GM18526 (cell line): ENCODE measurements around the gene C1orf174.

ENCODE experiments used
- POLR2A ChIP-seq: IDR thresholded peaks from 3 replicates; pipeline ENCODE4 v1.6.1; 2011; ENCODE audit not compliant: insufficient read length; ENCODE audit errors: extremely low read depth

The C1orf174 gene

DNA sequence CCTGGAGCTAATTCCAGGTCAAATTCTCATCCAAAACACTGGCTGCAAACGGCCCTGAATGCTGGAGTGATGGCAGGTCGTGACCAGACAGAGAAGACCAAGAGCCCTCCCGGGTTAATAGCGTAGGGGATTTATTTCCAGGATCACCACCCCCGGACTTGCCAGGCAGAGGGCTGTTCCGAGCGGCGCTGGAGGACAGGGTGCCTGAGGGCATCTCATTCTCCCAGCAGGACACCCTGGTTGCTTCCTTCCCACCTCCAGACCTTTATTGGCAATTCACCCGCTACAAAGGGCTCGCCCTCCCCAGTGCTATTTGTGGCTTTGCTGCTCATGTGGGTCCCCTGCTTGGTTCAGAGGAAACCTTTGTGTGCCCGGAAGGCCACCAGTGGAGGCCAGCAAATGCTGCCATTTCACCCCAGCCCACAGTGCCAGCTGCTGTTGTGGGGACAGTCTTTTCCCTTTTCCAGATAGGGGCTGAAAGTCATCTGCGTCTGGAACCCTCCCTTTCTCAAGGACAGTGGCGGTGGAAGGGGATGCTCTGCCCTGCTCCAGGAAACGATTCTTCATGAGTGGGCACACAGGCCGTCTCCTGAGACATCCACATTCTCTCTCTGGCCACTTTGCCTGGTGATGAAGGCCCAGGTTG lies 19.0 kb upstream of the C1orf174 start:
- no peak for TF ChIP-seq POLR2A

DNA sequence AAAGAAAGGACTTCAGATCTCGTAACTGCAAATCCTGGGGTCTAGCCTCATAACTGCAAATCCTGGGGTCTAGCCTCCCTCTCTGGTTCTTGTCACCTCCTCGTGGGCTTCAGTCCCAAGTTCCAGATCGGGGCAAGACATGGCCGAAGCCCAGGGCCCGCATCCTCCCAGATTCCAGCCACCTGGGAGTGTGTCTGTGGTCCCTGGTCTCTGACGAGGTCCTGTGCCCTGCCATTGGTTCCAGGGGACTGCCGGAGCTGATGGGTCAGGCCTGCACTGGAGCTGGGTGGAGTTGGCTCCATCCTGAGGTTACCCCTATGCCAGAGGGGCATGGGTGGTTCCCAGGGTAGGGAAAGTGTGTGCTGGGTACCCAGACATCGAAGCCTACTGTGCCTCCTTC lies 17.7 kb upstream of the C1orf174 start:
- TF ChIP-seq POLR2A = no peak

DNA sequence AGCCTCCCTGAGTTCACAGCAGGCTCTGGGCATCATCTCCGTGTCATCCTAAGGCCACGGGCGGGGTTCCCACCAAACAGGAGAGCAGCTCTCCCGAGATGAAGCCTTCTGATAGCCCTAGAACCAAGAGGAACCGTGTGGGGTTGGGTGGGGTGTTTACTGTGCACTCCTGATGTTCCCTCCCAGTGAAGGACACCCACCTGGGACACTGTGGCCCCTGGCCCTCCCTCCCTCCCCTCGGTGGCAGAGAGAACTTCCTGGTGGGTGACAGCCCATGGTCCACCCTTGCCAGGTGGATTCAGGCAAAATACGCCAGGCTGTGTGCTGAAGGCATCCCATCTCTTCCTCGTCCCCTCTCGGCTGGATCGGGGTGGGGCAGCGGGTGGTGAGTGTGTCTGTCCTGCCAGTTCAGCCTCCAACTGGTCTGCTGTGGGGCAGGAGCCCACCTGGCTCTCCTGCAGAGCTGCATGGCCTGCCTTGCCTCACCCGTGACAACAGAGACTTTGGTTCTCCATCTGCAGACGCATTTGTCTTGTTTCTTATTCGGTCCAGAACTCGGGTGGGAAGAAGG lies 15.6 kb upstream of the C1orf174 start:
- TF ChIP-seq POLR2A = no peak

DNA sequence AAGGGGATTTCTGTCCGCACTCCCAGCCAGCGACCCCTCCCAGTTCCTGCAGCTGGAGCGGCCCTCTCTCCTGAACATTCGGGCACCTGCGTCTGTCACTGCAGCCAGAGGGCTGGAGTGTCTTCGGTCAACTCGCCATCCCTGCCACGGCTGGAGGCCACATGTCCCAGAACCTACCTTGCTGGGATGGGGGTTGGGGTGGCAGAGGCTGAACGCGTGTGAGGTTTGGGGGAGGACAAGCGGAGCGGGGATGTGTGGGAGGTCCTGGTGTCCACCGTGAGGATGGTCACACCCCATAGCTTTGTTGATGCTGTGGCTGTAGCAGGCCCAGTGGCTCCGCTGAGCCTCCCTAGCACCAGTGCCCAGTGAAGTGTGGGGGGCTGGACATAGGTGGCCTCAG lies 14.8 kb upstream of the C1orf174 start:
- TF ChIP-seq POLR2A = no peak

DNA sequence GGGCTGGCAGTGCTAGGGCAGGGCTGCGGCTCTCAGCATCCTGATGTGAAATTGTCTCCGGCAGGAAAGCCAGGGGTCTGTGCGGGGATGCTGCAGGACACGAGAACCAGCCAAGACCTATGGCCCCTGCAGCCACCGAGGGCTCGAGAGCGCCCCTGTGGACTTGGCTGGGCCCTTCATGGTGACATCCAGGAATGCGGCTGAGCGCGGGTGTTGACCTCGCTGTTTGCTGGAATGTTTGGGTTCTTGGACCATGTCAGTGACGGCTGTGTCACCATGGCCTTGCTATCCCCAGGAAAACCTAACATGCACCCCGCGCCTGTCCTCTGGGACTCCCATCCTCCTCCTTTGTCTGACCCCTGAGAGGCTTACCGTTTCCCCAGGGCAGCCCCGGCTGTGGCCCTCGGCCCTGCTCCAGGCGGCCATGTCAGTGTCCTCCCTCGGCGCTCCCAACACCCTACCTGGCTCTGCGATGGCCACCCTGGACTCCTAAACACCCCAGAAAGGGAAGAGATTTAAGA lies 14.3 kb upstream of the C1orf174 start:
- TF ChIP-seq POLR2A = no peak

DNA sequence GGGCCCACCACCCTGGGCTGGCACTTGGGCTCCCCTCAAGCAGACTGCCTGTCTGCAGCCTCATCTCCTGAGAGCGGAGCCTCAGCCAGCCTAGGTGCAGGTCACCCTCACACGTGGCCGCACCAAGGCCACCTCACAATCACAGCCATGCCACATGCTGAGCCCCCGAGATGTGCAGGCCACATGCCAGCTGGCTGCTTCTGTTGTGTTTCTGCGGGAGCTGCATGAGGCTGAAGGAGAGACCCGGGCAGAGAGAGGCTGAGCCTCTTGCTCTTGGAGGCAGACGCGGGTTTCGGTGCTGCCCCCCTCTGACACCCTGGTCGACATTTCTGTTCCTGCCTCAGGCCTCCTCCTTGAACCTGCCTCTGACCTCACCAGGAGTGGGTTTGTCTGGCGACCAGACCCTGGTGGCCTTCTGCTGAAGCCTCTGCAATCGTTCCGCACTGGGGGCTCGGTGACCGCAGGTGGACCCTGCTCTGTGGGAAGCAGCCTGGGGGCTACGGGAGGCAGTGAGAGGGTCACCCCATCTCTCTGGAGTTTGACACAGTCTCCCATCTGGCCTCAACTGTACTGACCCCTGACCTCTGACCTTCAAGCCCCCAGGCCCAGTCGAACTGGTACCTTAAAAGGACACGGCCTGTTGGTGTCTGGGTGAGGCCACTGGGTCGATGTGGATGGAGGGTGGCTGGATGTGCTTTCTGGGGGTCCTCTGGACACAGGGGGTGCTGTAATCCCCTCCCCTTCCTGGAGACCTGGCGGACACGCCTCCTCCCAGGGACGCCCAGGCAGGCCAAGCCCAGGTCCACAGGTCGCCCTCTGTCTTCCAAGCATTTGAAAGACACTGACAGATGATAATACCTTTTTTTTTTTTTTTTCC lies 13.0 kb upstream of the C1orf174 start:
- TF ChIP-seq POLR2A = no peak

DNA sequence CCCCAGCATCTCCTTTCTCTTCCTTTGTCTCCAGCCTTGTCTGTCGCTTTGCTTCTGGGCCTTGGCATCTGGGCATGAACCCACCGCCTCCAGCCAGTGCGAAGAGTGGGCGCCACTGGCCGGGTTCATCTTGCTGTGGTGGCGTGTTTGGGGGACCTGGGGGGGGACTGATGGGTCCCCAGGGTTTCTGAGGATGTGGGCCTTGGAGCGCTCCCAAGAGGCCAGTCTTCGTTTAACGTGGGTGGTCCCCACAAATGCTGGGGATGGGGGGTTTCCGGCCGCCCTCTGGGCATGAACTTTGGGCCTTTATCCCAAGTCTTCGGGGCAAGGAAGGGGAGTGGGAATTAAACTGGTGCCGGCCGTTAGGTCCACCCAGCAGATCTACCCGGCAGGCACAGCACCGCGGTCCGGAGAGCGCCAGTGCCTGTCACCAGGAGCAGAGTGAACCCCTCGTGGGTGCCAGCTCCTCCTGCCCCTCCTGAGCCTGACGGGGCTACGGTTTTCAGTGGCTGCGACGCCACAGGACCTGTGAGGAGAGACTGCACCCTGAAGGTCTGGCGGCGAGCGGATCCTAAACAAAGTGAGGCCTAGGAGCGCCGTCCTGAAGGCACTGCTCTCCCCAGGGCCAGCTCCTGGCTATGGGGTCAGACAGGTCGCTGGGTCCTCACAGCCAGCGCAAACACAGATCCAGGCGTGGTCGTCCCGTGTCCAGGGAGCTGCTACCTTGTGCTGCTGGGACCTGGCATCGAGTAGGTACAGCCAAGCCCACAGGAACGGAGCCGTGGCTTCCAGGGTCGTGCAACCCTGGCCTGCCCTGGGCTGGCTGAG lies 12.1 kb upstream of the C1orf174 start:
- TF ChIP-seq POLR2A = no peak

GRCh38 chr1:3910857-3911845 lies 11.1 kb upstream of the C1orf174 start:
- no peak for TF ChIP-seq POLR2A

DNA sequence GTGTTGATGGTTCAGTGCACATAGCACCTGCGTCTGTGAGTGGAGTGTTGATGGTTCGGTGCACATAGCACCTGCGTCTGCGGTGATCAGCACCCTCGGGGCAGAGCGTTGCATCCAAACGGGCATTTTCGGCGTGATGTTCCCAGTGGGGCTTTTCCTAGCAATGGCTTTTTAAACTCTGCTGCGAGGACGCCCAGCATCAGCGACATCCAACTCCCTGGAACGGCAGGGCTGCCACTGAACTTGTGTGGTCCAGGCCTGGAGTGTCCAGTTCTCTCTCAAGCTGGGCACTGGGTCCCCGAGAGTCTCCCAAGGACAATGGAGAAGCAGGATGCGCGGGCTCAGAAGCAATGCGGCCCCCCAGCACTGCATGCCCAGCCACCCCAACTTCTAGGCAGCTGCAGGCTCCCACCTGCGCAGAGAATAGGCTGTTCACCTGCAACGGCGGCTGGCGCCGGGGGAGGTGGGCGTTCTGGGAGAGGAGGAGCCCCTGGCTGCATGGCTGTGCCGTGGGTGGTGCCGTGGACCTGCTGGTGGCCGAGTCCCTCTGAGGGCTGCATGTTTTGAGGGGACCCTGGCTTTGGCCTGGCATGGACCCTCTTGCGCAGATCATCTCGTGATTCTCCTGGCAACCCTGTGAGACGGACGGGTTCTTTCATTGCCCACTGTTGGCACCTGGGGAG lies 10.1 kb upstream of the C1orf174 start:
- no peak for TF ChIP-seq POLR2A

- no peak for TF ChIP-seq POLR2A
Observed at GRCh38 chr1:3909615-3910014, 9.5 kb upstream of the C1orf174 start.

DNA sequence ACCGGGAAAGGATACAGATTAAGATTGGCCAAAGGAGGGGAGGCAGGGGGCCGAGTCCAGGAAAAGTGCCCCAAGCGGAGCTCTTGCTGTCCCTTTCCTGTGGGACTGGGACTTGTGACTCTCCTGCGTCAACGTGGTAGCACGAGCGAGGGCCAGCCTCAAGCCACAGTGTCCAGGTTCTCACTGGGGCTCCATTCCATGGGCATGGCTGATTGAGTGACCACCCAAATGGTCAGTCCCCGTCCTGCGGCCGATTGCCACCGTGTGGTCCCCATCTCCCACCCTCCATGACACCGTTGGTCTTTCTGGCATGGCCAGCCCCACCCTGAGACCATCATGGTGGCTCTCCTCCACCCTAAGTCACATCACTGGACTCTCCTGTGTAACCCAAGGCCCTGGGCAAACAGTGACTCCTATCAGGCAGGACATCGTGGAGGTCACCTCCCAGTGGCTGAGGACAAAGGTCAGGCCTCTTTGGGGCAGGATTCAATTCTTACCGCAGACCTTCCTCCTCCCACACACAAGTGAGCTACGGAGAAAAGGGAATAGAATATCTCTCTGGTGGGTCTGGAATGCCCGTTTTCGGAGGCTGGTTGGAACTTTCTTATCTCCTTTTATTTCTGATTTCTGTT lies 8.9 kb upstream of the C1orf174 start:
- TF ChIP-seq POLR2A = no peak

DNA sequence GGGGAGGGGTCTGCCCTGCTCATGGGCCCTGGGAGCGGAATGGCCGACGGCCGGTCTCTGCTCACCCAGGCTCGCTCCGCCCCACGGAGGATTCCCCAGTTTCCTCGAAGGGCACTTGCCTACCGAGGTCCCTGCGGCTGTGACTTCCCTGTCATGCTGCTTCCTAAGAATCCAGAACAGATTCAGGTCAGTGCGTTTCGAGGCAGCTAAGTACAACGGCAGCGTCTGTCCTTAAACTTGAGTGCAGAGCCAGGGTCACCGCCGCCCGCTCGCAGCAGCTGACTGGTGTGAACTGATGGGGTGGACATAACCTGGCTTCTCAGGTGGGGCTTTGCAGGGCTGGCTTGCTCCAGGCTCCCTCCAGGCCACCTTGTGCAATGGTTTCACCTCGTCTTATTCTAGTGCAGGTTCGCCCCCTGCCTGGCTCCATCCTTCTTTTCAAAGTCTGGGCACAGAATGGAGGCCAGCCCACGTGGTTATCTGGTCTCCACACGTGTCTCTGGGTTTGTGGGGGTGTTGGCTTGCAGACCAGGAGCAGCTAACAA lies 7.6 kb upstream of the C1orf174 start:
- no peak for TF ChIP-seq POLR2A
